OCI-LY1 (cell line): ENCODE results near the gene MEP1A.

ENCODE experiments used
- EZH2 ChIP-seq: fragments of 200-600 bp; sonication (generic), shearing (Covaris generic); IDR thresholded peaks from 2 replicates; pipeline ENCODE4 v1.8.0; 2017; ENCODE audit warnings: borderline replicate concordance, mixed run types, mild to moderate bottlenecking, antibody characterized with exemption, low read length, moderate library complexity, mixed read lengths
- TF ChIP-seq, protein P1 (sequence below): fragments of 200-600 bp; sonication (generic), shearing (Covaris generic); IDR thresholded peaks from 2 replicates; pipeline ENCODE4 v1.5.1; 2017; ENCODE audit warnings: mild to moderate bottlenecking, antibody characterized with exemption, low read length, moderate library complexity, mixed read lengths

GRCh38 chr6:46808806-46809205, 15.6 kb downstream of the MEP1A start:
- TF ChIP-seq, protein P1, sequence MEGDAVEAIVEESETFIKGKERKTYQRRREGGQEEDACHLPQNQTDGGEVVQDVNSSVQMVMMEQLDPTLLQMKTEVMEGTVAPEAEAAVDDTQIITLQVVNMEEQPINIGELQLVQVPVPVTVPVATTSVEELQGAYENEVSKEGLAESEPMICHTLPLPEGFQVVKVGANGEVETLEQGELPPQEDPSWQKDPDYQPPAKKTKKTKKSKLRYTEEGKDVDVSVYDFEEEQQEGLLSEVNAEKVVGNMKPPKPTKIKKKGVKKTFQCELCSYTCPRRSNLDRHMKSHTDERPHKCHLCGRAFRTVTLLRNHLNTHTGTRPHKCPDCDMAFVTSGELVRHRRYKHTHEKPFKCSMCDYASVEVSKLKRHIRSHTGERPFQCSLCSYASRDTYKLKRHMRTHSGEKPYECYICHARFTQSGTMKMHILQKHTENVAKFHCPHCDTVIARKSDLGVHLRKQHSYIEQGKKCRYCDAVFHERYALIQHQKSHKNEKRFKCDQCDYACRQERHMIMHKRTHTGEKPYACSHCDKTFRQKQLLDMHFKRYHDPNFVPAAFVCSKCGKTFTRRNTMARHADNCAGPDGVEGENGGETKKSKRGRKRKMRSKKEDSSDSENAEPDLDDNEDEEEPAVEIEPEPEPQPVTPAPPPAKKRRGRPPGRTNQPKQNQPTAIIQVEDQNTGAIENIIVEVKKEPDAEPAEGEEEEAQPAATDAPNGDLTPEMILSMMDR, result no peak
- no peak for TF ChIP-seq EZH2
